Stromal cell of bone marrow (primary cell): ENCODE results near the gene WDR90.

Experiments
- DNase-seq: peaks from one replicate; pipeline ENCODE4 v3.0.0-alpha.2; 2012; ENCODE audit warnings: low read depth

WDR90 gene

GRCh38 chr16:676565-676902 is 27.4 kb downstream of the WDR90 start:
- no peak for DNase-seq

DNA sequence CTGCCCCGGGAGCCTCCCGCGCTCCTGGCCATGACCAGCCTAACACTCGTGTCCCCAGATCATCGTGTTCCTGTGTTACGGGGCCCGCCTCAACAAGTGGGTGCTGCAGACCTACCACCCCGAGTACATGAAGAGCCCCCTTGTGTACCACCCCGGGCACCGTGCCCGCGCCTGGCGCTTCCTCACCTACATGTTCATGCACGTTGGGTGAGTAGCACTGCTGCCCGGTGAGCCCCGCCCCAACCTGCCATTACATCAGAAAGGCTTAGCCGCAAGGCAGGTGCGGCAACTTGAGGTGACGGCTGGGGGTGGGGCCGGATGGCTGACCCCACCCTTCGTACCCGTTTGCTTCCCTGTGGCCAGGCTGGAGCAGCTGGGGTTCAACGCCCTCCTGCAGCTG is 27.7 kb downstream of the WDR90 start:
- DNase-seq, result no peak

DNA sequence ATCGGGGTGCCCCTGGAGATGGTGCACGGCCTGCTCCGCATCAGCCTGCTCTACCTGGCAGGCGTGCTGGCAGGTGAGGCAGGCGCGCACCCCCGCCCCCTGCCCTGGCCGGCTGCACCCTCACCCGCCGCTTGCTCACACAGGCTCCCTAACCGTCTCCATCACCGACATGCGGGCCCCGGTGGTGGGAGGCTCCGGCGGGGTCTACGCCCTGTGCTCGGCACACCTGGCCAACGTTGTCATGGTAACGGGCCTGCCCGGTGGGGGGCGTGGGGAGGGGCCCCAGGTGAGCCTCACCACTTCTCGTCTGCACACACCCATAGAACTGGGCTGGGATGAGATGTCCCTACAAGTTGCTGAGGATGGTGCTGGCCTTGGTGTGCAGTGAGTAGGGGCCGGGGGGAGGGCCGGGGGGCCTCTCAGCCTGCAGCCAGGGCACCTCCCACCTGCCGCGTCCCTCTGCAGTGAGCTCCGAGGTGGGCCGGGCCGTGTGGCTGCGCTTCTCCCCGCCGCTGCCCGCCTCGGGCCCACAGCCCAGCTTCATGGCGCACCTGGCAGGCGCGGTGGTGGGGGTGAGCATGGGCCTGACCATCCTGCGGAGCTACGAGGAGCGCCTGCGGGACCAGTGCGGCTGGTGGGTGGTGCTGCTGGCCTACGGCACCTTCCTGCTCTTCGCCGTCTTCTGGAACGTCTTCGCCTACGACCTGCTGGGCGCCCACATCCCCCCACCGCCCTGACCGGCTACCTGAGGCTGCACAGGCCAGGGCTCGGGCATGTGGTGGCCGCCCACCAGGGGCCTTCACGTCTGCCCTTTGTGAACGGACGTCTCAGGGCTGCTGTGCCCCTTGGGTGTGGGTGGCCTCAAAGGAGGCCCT is 28.4 kb downstream of the WDR90 start:
- no peak for DNase-seq

DNA sequence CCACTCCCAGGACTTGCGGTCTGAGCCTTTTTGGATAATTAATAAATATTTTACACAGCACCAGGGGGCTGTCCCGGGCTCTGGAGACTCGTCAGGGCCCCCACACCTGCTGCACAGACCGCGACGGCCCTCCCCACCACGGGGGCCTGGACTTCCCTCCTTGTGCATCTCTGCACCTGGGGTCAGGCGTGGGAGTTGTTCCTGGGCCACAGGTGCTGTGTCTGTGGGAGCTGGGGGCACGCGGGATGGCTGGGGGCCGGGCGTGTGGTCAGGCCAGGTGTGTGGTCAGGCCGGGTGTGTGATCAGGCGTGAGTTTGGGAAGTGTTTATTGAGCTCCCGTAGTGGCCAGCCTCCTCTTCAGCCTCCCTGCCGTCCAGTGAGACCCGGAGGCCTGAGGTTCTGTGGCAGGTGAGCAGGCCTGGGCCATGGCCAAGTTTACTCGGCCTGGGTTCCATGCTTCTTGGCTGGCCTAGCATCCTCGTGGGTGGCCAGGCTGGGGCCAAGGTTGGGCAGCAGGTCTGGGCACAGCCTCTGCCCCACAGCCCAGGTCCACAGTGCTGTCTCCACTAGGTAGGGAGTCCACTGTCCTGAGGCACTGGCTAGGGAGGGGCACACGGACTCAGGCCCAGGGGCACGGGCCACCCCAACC is 29.2 kb downstream of the WDR90 start:
- no peak for DNase-seq

- DNase-seq, result no peak
Measured at GRCh38 chr16:678858-679813, 30.0 kb downstream of the WDR90 start.

- DNase-seq, result peak; percentile 68
Measured at GRCh38 chr16:679814-680624, 30.9 kb downstream of the WDR90 start, which contains the start of gene STUB1. Gene STUB1 (plus strand): TSS chr16:680410. CDS start chr16:680526, 116 bp downstream.

- no peak for DNase-seq
Measured at GRCh38 chr16:680625-680945, 31.4 kb downstream of the WDR90 start.

- DNase-seq, result peak; percentile 43
Measured at GRCh38 chr16:680967-681745, 32.0 kb downstream of the WDR90 start.

DNA sequence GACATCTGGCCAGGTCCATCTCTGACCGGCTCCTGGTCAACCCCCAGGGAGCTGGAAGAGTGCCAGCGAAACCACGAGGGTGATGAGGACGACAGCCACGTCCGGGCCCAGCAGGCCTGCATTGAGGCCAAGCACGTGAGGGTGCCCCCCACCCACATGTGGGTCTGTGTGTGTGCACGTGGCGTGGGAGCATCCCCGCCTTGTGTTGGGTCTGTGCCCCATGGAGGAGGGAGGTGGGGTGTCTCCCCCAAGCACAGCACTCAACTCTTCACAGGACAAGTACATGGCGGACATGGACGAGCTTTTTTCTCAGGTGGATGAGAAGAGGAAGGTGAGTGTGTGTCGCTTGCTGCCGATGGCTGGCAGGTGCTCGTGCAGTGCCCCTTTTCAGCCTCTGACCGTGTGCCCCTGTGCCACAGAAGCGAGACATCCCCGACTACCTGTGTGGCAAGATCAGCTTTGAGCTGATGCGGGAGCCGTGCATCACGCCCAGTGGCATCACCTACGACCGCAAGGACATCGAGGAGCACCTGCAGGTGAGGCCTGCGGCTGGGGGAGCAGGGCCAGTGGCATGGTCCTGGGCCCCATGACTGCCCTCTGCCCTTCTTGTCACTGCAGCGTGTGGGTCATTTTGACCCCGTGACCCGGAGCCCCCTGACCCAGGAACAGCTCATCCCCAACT is 32.7 kb downstream of the WDR90 start:
- no peak for DNase-seq

DNA sequence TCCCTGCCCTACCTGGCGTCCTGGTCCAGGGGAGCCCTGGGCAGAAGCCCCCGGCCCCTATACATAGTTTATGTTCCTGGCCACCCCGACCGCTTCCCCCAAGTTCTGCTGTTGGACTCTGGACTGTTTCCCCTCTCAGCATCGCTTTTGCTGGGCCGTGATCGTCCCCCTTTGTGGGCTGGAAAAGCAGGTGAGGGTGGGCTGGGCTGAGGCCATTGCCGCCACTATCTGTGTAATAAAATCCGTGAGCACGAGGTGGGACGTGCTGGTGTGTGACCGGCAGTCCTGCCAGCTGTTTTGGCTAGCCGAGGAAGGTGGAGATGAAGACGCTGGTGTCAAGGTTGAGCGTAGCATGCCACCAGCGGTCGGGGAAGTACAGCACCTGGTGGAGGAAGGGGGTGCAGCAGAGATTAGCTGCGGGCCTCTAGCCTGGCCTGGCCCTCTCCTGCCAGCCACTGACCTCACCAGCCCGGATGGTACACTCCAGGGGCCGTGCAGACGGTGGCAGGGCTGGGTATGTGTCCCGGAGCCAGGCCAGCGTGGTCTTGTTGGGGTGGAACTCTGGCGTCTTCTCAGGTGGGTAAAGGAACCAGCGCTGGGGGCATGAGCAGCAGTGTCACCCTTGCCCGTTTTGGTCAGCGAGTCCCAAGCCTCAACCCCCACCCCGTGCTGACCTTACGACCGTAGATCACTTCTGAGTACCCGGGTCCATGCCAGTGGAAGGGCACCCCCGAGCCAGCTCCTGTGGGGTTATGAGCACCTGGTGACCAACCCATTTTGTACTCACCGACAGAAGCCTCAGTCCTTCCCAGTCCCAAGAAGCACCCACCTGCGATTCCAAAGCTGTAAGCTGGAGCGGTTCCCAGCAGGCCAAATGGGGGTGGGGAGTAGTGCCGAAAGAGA is 33.6 kb downstream of the WDR90 start:
- no peak for DNase-seq

- DNase-seq, result no peak
Measured at GRCh38 chr16:683396-684070, 34.4 kb downstream of the WDR90 start.

DNA sequence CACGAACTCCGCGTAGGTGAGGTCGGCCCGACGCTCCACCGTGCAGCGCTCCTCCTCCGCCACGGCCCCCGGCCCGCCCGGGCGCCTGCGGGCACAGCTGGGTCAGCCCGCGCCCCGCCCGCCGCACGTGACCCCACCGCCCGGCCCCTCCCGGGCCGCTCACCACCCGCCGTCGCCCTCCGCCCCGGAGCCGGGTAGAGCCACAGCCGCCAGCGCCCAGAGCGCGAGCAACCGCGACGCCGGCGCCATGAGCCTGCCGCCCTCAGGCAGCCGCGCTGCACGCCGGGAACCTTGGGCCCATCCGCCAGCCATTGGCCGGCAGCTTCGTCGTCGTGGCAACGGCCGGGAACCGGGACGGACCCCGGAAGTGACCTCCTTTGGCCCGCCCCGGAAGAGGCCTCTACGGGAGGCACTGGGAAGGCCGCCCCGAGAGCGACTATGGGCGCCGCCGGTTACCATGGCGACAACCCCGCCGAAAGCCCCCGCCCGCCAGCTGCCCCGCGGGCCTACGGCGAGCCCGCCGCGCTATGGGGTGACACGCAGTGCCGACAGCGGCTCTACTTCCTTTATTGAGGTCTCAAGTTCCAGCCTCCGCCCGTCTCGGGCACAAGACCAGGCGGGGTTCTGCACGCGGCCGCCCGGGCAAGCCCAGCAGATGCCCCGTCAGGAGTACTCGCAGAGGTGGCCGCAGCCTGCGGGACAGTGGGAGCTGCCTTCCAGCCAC is 35.1 kb downstream of the WDR90 start, which contains the start of gene JMJD8:
JMJD8 (minus strand) TSS at position 264 of the 724 bp plus-strand sequence; CDS start at position 249, 15 bp downstream.
- DNase-seq, result peak; percentile 93

GRCh38 chr16:684961-685696 is 36.0 kb downstream of the WDR90 start:
- DNase-seq, result no peak

- DNase-seq, result no peak
Measured at GRCh38 chr16:685967-686366, 36.8 kb downstream of the WDR90 start.

GRCh38 chr16:686459-687260 is 37.5 kb downstream of the WDR90 start:
- DNase-seq, result no peak

DNA sequence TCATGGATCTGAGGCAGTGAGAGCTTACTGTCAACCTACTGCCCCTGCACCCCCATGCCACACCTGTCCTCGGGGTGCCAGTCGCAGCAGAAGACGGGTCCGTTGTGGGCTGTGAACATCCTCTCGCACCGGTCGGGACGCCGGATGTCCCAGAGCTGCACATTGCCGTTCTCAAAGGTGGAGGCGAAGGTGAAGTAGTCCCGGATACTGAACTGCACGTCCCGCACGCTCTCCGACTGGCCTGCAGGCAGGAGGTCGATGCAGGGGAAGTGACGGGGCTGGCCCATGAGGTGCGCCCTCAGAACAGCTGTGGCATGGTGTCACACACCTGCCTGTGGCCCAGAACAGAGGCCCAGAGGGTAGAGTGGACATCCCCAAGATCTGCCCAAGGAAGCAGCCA is 38.3 kb downstream of the WDR90 start:
- DNase-seq, result no peak
